ENCODE measurements around the gene CSF2.

The CSF2 gene

DNA sequence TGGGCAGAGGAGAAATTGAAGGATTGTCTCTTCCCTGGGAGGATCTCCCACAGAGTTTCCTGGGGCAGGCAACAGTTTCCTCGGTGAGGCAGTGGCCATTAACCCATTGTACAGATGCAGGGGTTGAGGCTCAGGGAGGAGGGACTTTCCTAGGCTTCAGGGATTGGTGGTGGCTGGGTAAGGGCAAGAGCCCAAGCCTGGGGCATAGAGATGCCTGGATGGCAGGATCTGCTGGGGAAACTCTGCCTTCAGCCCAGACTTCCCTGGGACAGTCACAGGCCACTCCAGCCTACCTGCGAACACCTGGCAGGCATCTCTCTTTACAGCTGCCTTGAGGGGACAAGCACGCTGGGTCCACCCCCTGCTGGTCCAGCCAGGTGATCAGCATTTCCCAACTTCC, 3.6 kb upstream of the CSF2 start:
- no peak for DNase-seq

DNA sequence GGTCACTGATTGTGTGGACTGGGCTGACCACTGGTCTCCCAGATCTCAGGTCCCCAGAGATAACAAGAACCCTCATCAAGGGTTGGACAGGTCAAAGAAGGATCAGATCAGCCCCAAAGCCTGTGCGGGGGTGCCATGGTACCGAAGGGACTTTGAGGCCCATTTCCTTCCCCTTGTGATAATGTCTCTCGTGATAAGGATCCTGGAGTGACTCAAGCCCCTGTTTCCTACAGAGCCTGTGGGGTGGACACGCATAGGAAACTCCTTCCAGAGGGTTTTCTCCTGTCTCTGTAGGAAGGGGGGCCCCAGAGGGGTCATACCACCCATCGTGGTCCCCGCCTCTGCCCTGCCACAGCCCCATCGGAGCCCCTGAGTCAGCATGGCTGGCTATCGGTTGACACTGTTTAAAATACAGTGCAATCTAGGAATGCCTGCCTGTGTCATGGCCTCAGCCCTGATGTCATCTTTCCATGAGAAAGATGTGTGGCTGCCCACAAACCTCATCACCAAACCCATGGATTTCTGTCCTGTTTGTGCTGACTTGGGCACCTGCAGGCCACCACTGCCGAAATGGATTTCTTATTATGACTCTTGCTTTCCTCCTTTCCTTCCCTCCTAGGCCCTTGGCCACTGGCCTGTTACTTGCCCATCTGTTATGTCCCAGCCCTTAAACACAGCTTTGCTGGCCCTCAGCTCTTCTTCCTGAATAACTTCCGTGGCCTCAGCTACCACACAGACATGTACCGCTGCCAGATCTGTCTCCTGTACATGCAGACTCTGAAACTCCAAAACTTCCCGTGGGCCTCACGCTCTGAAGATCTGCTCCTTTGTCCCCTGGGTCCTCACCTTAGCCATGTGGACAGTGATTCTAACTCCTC, 2.9 kb upstream of the CSF2 start:
- no peak for DNase-seq

DNA sequence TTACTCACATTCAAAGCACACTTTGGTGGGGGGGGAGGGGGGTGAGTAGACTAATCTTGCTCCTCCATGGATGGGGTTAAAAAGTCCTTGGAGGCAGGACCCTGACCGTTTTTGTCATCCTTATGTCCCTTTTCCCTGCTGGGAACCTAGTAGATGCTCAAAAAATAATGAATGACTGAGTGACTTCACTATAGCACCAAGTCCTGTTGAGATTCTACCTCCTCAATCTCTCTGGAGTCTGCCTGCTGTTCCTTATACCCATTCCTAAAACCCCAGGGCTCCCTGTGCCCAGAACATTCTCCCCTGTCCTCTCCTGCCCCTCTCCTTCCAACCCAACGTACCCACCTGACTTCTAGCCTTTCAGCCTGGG, 2.3 kb upstream of the CSF2 start:
- no peak for DNase-seq

DNA sequence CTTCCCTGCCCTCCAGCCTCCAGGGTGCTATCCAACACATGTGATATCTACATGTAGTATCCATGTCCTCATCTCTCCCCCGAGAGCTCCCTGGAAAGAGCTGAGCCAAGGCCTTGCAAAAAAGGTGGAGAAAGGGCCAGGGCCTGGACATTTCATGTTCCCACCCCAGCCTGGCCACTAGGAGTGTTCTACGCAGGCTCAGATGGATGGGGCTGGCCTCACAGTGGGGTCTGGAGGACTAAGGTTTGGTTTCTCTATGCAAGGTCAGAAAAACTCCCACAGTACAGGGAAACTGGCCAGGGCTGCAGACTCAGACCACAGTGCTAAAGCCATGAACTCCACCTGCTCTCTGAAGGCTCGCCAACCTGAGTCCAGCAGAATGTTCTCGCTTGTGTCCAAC, 1.5 kb upstream of the CSF2 start:
- DNase-seq = no peak

DNA sequence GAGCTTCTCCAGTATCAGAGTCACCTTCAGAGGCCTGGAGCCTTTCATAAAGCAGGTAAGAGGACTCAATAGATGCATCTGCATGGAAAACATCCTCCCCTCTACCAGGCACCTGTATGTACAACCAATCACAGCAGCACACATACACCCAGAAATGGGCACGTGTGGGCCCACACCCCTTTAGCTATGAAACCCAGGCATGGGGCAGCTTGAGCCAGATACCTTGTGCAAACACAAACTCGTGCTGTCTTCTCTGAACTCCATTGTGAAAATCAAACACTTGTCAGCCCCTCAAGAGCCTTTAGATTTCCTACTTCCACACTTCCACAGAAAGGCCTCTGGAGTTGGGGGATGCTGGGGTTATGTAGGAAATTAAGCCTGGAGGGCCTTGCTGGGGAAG, 1.1 kb upstream of the CSF2 start:
- DNase-seq = no peak

DNA sequence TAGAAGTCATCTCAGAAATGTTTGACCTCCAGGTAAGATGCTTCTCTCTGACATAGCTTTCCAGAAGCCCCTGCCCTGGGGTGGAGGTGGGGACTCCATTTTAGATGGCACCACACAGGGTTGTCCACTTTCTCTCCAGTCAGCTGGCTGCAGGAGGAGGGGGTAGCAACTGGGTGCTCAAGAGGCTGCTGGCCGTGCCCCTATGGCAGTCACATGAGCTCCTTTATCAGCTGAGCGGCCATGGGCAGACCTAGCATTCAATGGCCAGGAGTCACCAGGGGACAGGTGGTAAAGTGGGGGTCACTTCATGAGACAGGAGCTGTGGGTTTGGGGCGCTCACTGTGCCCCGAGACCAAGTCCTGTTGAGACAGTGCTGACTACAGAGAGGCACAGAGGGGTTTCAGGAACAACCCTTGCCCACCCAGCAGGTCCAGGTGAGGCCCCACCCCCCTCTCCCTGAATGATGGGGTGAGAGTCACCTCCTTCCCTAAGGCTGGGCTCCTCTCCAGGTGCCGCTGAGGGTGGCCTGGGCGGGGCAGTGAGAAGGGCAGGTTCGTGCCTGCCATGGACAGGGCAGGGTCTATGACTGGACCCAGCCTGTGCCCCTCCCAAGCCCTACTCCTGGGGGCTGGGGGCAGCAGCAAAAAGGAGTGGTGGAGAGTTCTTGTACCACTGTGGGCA, 642 bp downstream of the CSF2 start:
- no peak for DNase-seq

DNA sequence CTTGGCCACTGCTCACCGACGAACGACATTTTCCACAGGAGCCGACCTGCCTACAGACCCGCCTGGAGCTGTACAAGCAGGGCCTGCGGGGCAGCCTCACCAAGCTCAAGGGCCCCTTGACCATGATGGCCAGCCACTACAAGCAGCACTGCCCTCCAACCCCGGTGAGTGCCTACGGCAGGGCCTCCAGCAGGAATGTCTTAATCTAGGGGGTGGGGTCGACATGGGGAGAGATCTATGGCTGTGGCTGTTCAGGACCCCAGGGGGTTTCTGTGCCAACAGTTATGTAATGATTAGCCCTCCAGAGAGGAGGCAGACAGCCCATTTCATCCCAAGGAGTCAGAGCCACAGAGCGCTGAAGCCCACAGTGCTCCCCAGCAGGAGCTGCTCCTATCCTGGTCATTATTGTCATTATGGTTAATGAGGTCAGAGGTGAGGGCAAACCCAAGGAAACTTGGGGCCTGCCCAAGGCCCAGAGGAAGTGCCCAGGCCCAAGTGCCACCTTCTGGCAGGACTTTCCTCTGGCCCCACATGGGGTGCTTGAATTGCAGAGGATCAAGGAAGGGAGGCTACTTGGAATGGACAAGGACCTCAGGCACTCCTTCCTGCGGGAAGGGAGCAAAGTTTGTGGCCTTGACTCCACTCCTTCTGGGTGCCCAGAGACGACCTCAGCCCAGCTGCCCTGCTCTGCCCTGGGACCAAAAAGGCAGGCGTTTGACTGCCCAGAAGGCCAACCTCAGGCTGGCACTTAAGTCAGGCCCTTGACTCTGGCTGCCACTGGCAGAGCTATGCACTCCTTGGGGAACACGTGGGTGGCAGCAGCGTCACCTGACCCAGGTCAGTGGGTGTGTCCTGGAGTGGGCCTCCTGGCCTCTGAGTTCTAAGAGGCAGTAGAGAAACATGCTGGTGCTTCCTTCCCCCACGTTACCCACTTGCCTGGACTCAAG, 1.5 kb downstream of the CSF2 start:
- DNase-seq = peak in 1 of 5 donors; percentile 64

DNA sequence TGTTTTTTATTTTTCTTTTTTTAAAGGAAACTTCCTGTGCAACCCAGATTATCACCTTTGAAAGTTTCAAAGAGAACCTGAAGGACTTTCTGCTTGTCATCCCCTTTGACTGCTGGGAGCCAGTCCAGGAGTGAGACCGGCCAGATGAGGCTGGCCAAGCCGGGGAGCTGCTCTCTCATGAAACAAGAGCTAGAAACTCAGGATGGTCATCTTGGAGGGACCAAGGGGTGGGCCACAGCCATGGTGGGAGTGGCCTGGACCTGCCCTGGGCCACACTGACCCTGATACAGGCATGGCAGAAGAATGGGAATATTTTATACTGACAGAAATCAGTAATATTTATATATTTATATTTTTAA, 2.1 kb downstream of the CSF2 start:
- DNase-seq = no peak

DNA sequence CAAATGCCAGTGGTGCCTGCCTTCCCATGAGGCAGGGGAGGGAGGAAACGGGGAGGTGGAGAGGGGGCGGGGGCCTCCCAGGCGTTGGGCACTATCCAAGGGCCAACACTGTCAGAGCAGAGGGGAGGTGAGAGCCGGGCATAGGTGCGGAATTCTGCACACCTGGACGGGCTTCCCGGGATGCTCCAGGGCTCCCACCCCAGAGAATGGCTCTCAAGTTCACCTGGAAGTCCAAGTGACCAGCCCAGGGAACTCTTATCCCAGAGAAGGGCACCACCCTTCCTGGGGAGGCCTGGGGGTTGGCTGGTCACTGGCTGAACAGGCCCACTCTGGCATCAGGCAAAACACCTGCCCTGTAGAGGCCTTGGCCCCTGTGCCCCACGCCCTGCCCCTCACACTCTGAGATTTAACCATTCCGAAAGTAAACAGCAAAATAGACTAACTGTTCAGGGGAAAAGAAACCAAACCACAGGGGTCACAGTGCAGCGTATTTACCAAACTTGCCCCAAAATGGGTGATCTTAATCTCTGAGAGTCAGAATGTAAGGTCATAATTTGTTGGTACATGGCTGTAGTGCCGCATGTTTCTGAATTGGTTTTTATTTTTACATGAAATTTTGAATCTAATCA, 2.7 kb downstream of the CSF2 start:
- no peak for DNase-seq

DNA sequence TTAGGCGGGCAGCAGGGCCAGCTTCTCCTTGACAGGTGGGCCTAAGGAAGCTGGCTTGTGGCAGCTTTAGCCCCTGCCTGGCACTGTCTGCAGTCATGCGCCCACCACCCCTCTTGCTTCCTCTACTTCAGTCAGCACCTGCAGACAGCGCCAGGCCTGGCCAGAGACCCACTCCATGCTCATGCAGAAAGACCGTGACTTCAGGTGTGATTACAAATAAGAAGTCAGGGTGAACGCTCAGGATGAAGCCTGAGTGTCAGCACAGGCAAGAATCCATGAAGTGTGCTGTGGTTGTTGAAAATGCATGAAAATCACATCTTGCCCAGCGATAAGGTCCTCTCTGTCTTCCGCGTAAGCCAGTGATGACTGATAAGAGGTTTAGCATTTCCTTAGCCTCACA, 3.4 kb downstream of the CSF2 start:
- DNase-seq = no peak

DNA sequence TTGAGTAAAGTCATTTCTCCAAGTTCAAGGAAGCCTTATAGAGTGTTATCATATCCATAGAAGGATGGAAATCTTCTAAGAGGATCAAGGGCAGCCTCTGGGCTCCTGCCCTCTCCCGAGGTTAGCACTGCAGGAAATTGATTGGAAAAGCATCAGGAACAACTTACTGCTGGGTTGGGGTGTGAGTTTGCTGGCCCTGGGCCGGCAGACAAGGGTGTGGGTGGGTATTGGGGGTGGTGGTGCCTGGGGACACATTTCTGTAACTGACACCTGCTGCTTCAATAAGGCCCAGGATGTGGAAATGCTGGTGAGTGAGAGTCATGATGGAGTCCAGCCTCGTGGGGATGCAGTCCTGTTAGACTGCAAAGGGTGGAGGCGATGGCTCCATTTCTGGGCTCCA, 5.5 kb downstream of the CSF2 start:
- no peak for DNase-seq

DNA sequence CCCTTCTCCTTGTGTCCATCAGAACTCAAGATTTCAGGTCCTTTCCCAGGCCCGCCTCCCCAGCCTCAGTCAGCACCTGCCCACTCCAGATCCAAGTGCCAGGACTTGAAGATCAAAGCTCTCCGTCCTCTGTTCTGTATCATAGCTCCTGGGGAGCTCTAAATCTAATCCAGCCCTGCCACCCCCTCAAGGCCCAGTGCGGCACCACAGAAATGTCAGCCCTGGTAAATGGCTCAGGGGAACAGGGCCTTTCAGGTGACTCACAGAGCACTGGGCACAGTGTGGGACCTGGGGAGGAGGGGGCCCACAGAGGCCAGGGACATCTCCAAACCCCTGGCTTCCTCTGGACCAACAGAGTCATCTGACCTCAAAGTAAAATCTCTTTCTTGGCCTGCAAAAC, 6.0 kb downstream of the CSF2 start:
- DNase-seq = no peak

DNA sequence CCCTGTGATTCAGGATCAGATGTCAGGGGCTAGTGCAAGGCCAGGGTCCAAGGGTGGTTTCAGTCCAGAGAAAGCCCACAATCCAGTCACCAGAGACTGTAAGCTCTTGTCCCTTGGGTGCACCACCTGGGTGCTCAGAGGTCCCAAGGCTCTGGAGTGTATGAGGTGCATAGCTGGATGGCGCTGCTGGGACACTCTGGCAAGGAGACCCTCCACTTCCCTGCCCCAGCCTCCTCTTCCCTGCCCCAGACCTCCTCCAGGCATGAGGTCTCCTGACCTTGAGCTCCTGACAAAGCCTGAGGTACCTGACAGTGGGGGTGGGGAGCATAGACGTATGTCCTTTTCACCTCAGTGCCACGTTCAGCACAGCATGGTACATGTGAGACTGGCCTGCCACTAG, 7.0 kb downstream of the CSF2 start:
- DNase-seq = no peak

DNA sequence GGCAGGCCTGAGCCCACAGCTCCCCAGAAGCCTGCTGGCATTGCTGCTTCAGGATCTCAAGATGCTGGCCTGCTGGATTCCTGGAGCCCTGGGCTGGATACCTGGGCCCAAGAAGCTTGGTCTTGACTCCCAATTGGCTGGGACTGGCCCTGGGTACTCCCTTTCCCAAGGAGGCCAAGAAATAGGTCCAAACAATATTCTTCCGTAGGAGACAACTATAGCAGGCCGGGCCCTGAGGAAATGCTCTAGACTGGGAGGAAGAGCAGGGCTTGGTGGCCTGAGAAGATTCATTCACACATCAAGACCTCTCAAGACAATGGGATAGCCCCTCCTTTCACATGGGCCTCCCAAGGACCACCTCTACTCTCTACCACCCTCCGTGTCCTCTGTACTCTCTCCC, 7.9 kb downstream of the CSF2 start:
- DNase-seq = no peak

DNA sequence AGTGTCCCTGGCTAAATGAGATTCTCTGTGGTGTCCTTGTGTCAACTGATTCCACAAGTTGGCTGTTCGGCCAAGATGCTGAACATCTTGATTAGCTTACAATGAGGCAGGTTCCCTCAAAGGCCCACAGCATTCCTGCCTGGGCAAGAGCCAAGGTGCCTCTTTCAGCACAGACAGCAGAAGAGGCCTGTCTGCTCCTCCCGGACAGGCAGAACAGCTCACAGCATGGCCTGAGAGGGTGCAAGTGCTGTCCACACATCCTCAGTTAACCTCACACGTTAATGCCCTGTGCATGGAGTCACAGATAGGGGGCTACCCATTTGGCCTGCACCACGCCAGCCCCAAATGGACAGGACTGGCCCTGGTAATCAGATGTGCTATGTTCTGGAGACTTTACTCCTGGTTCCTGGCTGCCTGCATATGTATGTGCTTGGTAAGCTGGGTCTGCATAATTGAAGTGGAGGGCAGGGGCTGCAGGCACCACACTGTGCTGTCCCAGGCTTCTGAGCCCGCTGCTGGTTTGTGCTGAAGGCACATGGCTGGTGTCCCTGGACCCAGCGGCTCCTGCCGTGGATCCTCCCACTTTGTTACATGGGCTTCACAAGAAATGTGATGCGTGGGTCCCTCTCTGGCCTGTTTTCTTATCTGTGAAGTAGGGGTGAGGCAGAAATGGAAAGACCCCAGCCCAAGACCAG, 8.9 kb downstream of the CSF2 start:
- no peak for DNase-seq

DNA sequence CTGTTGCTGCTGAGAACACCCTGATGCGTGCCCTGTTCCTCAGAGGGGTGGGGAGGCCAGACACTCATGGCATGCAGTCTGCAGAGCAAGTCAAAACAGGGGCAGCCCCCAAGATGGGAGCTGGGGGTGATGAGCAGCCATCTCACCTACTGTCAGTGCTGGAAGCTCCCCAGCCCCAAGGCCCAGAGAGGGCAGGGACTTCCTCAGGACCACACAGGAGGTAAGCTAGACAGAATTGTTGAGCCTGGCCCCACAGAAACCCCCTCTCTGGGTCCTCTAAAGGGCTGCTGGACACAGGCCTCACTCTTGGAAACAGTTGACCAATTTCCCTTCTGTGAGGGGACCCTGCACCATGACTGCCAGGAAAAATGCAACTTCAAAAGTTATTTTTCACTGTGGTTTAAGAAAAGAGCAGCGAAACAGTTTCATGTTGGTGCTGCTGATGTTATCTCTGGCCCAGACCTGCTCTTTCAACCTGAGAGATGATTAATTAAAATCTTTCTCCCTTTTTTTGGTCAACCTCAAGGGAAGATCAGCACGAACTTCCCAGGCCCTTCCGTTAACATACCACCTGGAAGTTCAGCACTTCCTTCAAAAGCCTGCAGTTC, 9.6 kb downstream of the CSF2 start:
- DNase-seq = peak in 1 of 5 donors; percentile 47

DNA sequence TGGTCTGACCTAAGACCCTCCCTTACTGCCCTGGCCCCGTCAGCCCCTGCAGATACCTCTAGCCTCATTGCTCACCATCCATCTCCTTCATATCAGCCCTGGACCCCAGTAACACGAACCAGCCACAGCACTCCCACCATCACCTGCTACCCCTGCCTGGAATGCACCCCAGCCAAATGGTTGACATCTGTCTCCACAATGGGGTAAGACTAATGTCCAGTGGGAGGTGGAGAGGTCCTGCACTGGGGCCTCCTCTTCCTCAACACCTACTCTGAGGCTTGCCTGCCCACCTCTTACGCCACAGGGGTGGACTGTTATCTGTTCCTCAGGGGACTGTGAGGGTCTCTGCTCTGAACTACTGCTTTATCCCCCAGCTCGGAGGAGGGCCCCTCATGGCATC, 12.1 kb downstream of the CSF2 start:
- DNase-seq = no peak

DNA sequence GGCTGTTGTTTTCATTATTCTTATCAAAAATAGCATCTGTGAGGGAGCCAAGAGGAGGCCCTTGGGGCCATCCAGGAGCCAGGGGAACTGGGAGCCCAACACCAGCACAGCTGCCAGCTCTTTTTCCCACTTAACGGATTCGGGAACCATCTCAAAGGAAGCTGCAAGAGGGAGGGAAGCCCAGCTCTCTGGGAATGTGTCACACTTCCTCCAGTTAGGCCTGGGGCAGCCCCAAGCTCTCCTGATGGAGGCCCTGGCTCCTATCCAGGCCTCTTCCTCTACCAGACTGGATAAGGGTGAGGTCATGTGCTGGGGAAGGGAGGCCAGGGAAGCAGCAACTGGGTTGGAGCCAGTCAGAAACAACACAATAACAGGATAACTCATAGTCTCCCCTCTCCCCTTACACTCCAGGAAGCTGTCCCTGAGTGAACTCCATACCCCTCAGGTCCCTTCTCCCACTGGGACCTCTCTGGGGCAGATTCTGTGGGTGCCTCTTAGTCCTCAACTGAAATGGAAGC, 12.7 kb downstream of the CSF2 start:
- no peak for DNase-seq

DNA sequence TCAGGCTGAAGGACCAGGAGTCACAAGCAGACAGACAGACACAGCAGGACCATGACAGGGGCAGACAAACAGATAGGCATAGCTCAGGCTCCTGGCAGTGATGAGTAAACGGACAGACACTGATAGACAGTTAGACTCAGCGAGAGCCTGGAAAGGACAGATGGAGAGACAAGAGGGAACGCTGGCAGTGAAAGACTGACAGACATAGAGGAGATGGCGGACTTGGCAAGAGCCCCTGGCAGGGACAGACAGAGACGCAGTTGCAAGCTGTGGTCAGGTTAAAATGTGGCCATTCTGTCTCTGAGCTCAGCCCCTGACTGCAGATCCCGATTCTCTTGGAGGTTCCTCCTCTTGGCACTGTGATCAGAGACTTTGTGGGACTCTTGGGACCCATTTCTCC, 13.6 kb downstream of the CSF2 start:
- no peak for DNase-seq

DNA sequence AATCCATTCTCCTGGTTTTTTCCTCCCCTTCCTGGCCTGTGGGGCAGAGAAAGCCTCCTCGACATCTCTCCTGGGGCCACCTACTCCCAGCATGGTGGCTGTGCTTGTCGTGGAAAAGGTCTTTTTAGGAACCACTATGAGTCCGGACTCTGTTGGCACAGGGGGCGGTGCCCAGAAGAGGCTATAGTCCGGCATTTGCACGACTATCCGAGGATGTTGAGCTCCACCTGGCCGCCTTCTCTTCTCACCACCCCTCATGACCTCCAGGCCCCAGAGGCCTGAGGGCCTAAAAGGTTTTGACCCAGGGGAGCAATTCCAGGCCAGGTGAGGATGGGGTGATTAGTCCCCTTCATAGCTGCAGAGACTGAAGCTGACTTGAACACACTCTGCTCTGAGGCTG, 14.1 kb downstream of the CSF2 start:
- no peak for DNase-seq

DNA sequence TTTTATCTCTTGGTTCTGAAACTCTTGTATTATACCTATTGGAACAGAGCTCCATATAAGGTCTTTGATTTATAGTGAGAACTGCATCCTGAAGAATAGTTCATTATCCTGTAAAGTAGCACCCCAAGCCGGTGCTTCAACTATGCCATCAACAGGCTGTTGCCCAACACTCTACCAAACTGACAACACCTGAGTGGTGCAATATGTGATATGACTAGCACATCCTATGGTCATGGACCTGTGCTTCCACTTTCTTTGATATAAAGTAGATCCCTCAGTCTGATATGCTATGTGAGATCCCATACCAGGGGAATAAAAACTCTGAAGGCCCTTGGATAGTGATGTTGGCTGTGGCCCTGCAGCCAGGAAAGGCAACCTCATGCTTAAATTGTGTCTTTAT, 15.8 kb downstream of the CSF2 start:
- DNase-seq = no peak

DNA sequence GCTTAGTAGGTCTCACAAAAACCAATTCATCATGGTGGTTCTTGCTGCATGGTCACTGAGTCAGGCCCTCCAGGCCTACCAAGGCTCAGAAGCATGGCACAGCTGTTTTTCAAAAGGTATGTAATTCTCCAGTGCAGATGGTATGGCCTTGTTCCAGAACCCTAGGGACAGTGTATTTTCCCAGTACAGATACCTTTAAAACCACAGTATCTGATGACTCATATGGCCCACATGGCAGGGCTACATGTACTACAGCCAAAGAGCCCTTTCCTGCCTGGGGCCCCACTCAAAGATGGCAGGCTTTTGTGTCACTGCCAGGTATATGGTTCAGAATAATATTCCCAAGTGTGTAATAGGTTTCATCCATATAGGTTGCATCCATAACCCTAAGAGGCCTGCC, 16.5 kb downstream of the CSF2 start:
- no peak for DNase-seq

Measured in T-helper 1 cell (primary cell).